H1 (cell line): ENCODE measurements around the gene GPT2. TPM values are rescaled to one million over a fixed set of nuclear protein-coding genes. Genes with fewer than 3 reads are reported as not detected.

ENCODE experiments used
- CTCF ChIA-PET: fragments of 300-600 bp; sonication (Branson Sonifier 250); formaldehyde crosslinking; loops from one replicate; lab custom pipeline; 2021; ENCODE audit not compliant: partially characterized antibody; lab: Charles Lee
- POLR2A ChIA-PET: fragments of 300-600 bp; sonication (Branson Sonifier 250); formaldehyde crosslinking; loops from one replicate; lab custom pipeline; 2021; ENCODE audit warnings: inconsistent platforms; ENCODE audit not compliant: partially characterized antibody; lab: Charles Lee
- DNase-seq, 2 experiments: peaks; one replicate each; pipeline versions ENCODE4 v3.0.0 to v3.0.0-alpha.2; 2010 to 2022; ENCODE audit warnings: low spot score in 2 of 2, low read depth in 1 of 2, mixed read lengths in 1 of 2
- FAIRE-seq: peaks from 2 replicates; lab custom pipeline; 2011; peaks lifted over from hg19 to GRCh38; lab: Jason Lieb, UNC
- H2AFZ ChIP-seq: 2 replicates; pipeline ENCODE4 v1.8.1; 2012; ENCODE audit warnings: low read length, inconsistent platforms
- H2AK5ac ChIP-seq: 2 replicates; pipeline ENCODE4 v1.6.1; 2013; ENCODE audit warnings: low read depth, low read length
- H2BK120ac ChIP-seq: replicated peaks from 2 replicates; pipeline ENCODE3; 2013; ENCODE audit warnings: low read depth, low read length, inconsistent platforms
- H2BK12ac ChIP-seq: 2 replicates; pipeline ENCODE4 v1.6.1; 2013; ENCODE audit warnings: low read depth, low read length
- H2BK15ac ChIP-seq: 2 replicates; pipeline ENCODE4 v1.6.1; 2013; ENCODE audit warnings: low read length
- H2BK20ac ChIP-seq: 2 replicates; pipeline ENCODE4 v1.6.1; 2013; ENCODE audit warnings: low read length
- H2BK5ac ChIP-seq: 2 replicates; pipeline ENCODE4 v1.6.1; 2013; ENCODE audit warnings: low read depth, low read length
- H3K14ac ChIP-seq: 2 replicates; pipeline ENCODE4 v1.6.1; 2013; ENCODE audit warnings: inconsistent platforms; ENCODE audit not compliant: insufficient read length
- H3K18ac ChIP-seq: 2 replicates; pipeline ENCODE4 v1.6.1; 2013; ENCODE audit warnings: low read length; ENCODE audit errors: extremely low read depth
- H3K23ac ChIP-seq: 2 replicates; pipeline ENCODE4 v1.6.1; 2013; ENCODE audit warnings: inconsistent platforms; ENCODE audit not compliant: insufficient read length
- H3K23me2 ChIP-seq: 2 replicates; pipeline ENCODE4 v1.6.1; 2013; ENCODE audit warnings: low read depth, low read length
- H3K27ac ChIP-seq: 2 replicates; pipeline ENCODE4 v1.6.1; 2011; ENCODE audit warnings: low read depth, low read length, inconsistent platforms
- H3K27me3 ChIP-seq, 4 experiments: replicated peaks in 1 of 4; 1 replicate in 1 of 4; 2 replicates in 3 of 4; pipeline versions ENCODE4 v1.6.1 to v1.8.1; 2011 to 2013; ENCODE audit warnings: low read length in 3 of 4, mild to moderate bottlenecking in 3 of 4, inconsistent platforms in 2 of 4, mixed read lengths in 2 of 4, moderate library complexity in 1 of 4; ENCODE audit not compliant: control insufficient read depth in 3 of 4, insufficient read depth in 3 of 4; ENCODE audit errors: extremely low read depth in 1 of 4
- H3K36me3 ChIP-seq, 4 experiments: 2 replicates each; pipeline versions ENCODE4 v1.6.1 to v1.8.1; 2011 to 2013; ENCODE audit warnings: mild to moderate bottlenecking in 4 of 4, low read length in 3 of 4, moderate library complexity in 2 of 4, control low read depth in 1 of 4, inconsistent platforms in 1 of 4; ENCODE audit not compliant: insufficient read depth in 4 of 4, control insufficient read depth in 2 of 4
- H3K4ac ChIP-seq: replicated peaks from 2 replicates; pipeline ENCODE3; 2013; ENCODE audit warnings: low read length, low read depth, mixed read lengths, inconsistent platforms; ENCODE audit not compliant: insufficient read length
- H3K4me1 ChIP-seq, 4 experiments: replicated peaks in 1 of 4; 1 replicate in 1 of 4; 2 replicates in 3 of 4; pipeline versions ENCODE4 v1.6.1 to v1.8.1; 2011 to 2013; ENCODE audit warnings: low read length in 3 of 4, inconsistent platforms in 2 of 4, mixed read lengths in 1 of 4; ENCODE audit not compliant: insufficient read depth in 4 of 4, control insufficient read depth in 3 of 4
- H3K4me2 ChIP-seq, 2 experiments: 2 replicates each; pipeline versions ENCODE4 v1.6.1 to v1.8.1; 2011 to 2013; ENCODE audit warnings: low read depth in 2 of 2, low read length in 2 of 2, control low read depth in 1 of 2, inconsistent platforms in 1 of 2, mild to moderate bottlenecking in 1 of 2; ENCODE audit not compliant: insufficient read depth in 1 of 2
- H3K4me3 ChIP-seq, 4 experiments: fragments of 200-600, 300-600 bp in 1 of 4; sonication (generic), shearing (Covaris generic), sonication (Bioruptor Twin) in 1 of 4; 2 replicates each; pipeline versions ENCODE4 v1.5.1 to v1.8.1; 2011 to 2016; ENCODE audit warnings: low read length in 4 of 4, low read depth in 3 of 4, control low read depth in 2 of 4, inconsistent platforms in 2 of 4, mild to moderate bottlenecking in 2 of 4, mixed read lengths in 1 of 4, moderate library complexity in 1 of 4; ENCODE audit not compliant: insufficient read depth in 2 of 4; ENCODE audit errors: extremely low read depth in 1 of 4
- H3K56ac ChIP-seq: replicated peaks from 2 replicates; pipeline ENCODE3; 2013; ENCODE audit warnings: low read depth, mild to moderate bottlenecking, mixed read lengths, low read length, inconsistent platforms; ENCODE audit not compliant: insufficient read length
- H3K79me1 ChIP-seq: 2 replicates; pipeline ENCODE4 v1.6.1; 2013; ENCODE audit warnings: low read depth, low read length, control low read depth
- H3K79me2 ChIP-seq, 2 experiments: 2 replicates each; pipeline versions ENCODE4 v1.6.1 to v1.8.1; 2012 to 2013; ENCODE audit warnings: low read length in 2 of 2, mild to moderate bottlenecking in 2 of 2, inconsistent platforms in 1 of 2; ENCODE audit not compliant: insufficient read depth in 2 of 2, control insufficient read depth in 1 of 2
- H3K9ac ChIP-seq, 4 experiments: replicated peaks in 1 of 4; 1 replicate in 1 of 4; 2 replicates in 3 of 4; pipeline versions ENCODE4 v1.6.1 to v1.8.1; 2011 to 2013; ENCODE audit warnings: low read depth in 3 of 4, low read length in 3 of 4, control low read depth in 2 of 4, mild to moderate bottlenecking in 2 of 4, moderate library complexity in 2 of 4, inconsistent platforms in 1 of 4; ENCODE audit errors: extremely low read depth in 1 of 4
- H3K9me3 ChIP-seq, 2 experiments: 2 replicates each; pipeline versions ENCODE4 v1.6.1 to v1.8.1; 2012 to 2013; ENCODE audit warnings: mild to moderate bottlenecking in 2 of 2, moderate library complexity in 2 of 2, control low read depth in 1 of 2, inconsistent platforms in 1 of 2, low read depth in 1 of 2, low read length in 1 of 2, mixed read lengths in 1 of 2; ENCODE audit not compliant: insufficient read depth in 2 of 2
- H4K20me1 ChIP-seq, 2 experiments: replicated peaks in 1 of 2; 2 replicates each; pipeline versions ENCODE3 to v1.8.1; 2011 to 2013; ENCODE audit warnings: inconsistent platforms in 2 of 2, low read length in 2 of 2, mild to moderate bottlenecking in 1 of 2; ENCODE audit not compliant: insufficient read depth in 2 of 2, control insufficient read depth in 1 of 2
- H4K5ac ChIP-seq: 2 replicates; pipeline ENCODE4 v1.6.1; 2013; ENCODE audit warnings: low read length, low read depth, mixed read lengths, inconsistent platforms; ENCODE audit not compliant: insufficient read length
- H4K8ac ChIP-seq: 2 replicates; pipeline ENCODE4 v1.8.0; 2013; ENCODE audit warnings: mild to moderate bottlenecking, moderate library complexity, low read length, inconsistent platforms; ENCODE audit not compliant: insufficient read depth; ENCODE audit errors: extremely low read depth
- H4K91ac ChIP-seq: replicated peaks from 2 replicates; pipeline ENCODE3; 2013; ENCODE audit warnings: low read length, mixed read lengths, inconsistent platforms; ENCODE audit not compliant: insufficient read length
- CTBP2 ChIP-seq: IDR thresholded peaks from 2 replicates; pipeline ENCODE4 v1.7.0; 2011; ENCODE audit warnings: borderline replicate concordance, mild to moderate bottlenecking, moderate library complexity, mixed read lengths, low read length; ENCODE audit not compliant: insufficient read depth, insufficient read length
- GTF2F1 ChIP-seq: IDR thresholded peaks from 2 replicates; pipeline ENCODE4 v1.6.1; 2012; ENCODE audit warnings: low read depth, low read length, improper control_type of control experiment, borderline replicate concordance
- WGBS, 2 experiments: shearing (Covaris generic) in 1 of 2; methylation state at CpG; one replicate each; pipeline versions ENCODE4 v1.1.6 to v1.1.7; 2013 to 2015; ENCODE audit warnings: low lambda C conversion rate in 2 of 2, mixed read lengths in 2 of 2, inconsistent platforms in 1 of 2, low coverage in 1 of 2, missing lambda C conversion rate in 1 of 2; ENCODE audit not compliant: insufficient replicate concordance in 2 of 2, insufficient coverage in 1 of 2, insufficient read length in 1 of 2; ENCODE audit errors: extremely low coverage in 1 of 2, missing lambda C conversion rate in 1 of 2; 5-methylcytosine and 5-hydroxymethylcytosine counted together
- polyA plus RNA-seq, 7 experiments: library from polyadenylated mRNA; depleted of rRNA in 3 of 7; stranded (reverse) in 5 of 7; unstranded in 2 of 7; fragments of >200 nt in 5 of 7; fragments of 200-250 nt in 2 of 7; gene quantifications; 1 replicate in 5 of 7; 2 replicates in 1 of 7; 4 replicates in 1 of 7; pipeline versions ENCODE4 v1.2.1 to v1.2.3, GENCODE V29; 2011 to 2013; ENCODE audit warnings: missing spikeins in 2 of 7, mixed read lengths in 2 of 7
- total RNA-seq: library from RNA; stranded (reverse); fragmentation: NEBNext Ultra II Directional; extraction: Animal tissue kit (Norgen Biotek cat#: 25700); gene quantifications from 2 replicates; pipeline ENCODE4 v1.2.1, GENCODE V29; 2021

The GPT2 gene
- total and polyA plus RNA-seq, 2 of the 8 experiments (the other 6 are each of a cell fraction or from before 2014, with no cell fraction given) = 71.6 to 94.1 TPM

DNA sequence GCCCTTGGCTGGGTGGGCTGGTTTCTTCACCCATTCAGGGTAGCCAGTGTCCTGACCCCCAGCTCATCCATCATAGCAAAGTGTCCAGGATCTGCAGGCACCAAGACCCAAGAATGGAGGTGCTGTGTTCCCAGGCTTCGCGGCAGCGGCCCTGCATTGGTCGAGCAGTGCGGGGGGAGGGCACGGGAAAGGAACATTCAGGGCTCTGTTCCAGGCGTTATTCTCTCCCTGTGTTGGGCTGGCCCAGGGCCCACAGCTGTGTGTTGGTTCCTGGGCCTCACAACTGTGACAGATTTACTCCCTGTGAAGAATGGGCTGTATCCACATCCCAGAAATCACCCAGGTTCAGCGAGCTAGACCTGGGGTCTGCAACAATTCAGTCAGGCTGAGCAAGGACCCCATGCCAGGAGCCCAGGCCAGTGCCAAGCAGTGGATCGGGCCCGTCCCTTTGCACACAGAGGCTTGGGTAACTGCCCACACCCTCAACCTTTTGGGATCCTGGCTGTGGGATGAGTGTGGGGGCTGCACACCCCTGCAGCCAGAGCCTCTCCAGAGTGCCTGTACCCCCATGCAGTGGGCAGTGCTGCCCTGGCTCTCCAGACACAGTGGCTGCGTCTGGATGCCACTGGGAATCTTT is 10.0 kb downstream of the GPT2 start:
- no peak overlapping the region for H3K9ac ChIP-seq
- H2BK5ac ChIP-seq = no peak overlapping the region; the same call in 1 of the 2 replicates
- H3K79me1 ChIP-seq = peaks cover 19% of the 10 kb centered on the region
- H3K4ac ChIP-seq = no peak overlapping the region
- H3K4me3 ChIP-seq = no peak overlapping the region
- no peak overlapping the region for H3K4me2 ChIP-seq
- no peak overlapping the region for H3K14ac ChIP-seq
- ChIA-PET POLR2A (interaction anchor here (0.7 to 22.7 kb wide), 11 partner anchors 9 to 195 kb away, joined by 3 to 580 read pairs (median 5); partner anchors contain the start of gene GPT2), CTCF (interaction anchor here (1.1 to 1.7 kb wide), 4 partner anchors 14 to 221 kb away, joined by 3 to 6 read pairs (median 3); no protein-coding TSS in a partner anchor)
- no peak overlapping the region for H3K27ac ChIP-seq
- no peak for FAIRE-seq
- DNase-seq = no peak
- no peaks in the 10 kb centered on the region for H3K27me3 ChIP-seq
- no peak overlapping the region for H2BK20ac ChIP-seq
- H2AK5ac ChIP-seq = no peak overlapping the region
- no peak overlapping the region for H3K56ac ChIP-seq
- H2BK120ac ChIP-seq = no peak overlapping the region
- TF ChIP-seq GTF2F1 = no peak
- TF ChIP-seq CTBP2 = no peak
- H3K9me3 ChIP-seq = no peaks in the 10 kb centered on the region
- no peak overlapping the region for H2AFZ ChIP-seq
- peaks cover 0 to 43% (median 9%) of the 10 kb centered on the region in 4 experiments; a peak in 7 of 8 replicates for H3K36me3 ChIP-seq
- no peak overlapping the region for H2BK15ac ChIP-seq
- H3K23ac ChIP-seq = no peak overlapping the region
- 89% methylated on average over 9 of the region's 11 CpGs; no CpG with 5 or more reads in 1 of the 2 experiments for WGBS, 2 experiments
- no peak overlapping the region for H4K91ac ChIP-seq
- no peak overlapping the region for H3K18ac ChIP-seq
- H3K79me2 ChIP-seq = peaks cover 11 to 83% of the 10 kb centered on the region in 2 experiments
- H3K4me1 ChIP-seq = peaks cover 0 to 7% (median 0%) of the 10 kb centered on the region in 4 experiments; a peak in 2 of 7 replicates
- no peak overlapping the region for H4K8ac ChIP-seq
- H2BK12ac ChIP-seq = no peak overlapping the region
- no peaks in the 10 kb centered on the region for H3K23me2 ChIP-seq
- no peak overlapping the region for H4K5ac ChIP-seq
- H4K20me1 ChIP-seq = peaks cover 22 to 29% of the 10 kb centered on the region in 2 experiments
